Testis (tissue), 3 donors: Measurements from ENCODE around the gene ADRA2C. TPM values are rescaled to one million over a fixed set of nuclear protein-coding genes. Genes with fewer than 3 reads are reported as not detected.

Experiments used
- DNase-seq: peaks from one replicate; pipeline ENCODE4 v3.0.0-alpha.2; 2019
- H3K27ac ChIP-seq, 2 donors: fragments of 200-600 bp; sonication (generic); one replicate each; pipeline ENCODE4 v1.5.1; 2019
- H3K27me3 ChIP-seq: fragments of 200-600 bp; sonication (generic); one replicate; pipeline ENCODE4 v1.5.1; 2019
- H3K36me3 ChIP-seq: fragments of 200-600 bp; sonication (generic); one replicate; pipeline ENCODE4 v1.5.1; 2017; ENCODE audit warnings: low read depth; ENCODE audit errors: missing control alignments
- H3K4me1 ChIP-seq: fragments of 200-600 bp; sonication (generic); one replicate; pipeline ENCODE4 v1.5.1; 2019
- H3K4me3 ChIP-seq, 2 donors: fragments of 200-600 bp; sonication (generic); one replicate each; pipeline ENCODE4 v1.5.1; 2017 to 2019
- H3K9me3 ChIP-seq: fragments of 200-600 bp; sonication (generic); one replicate; pipeline ENCODE4 v1.5.1; 2017
- CTCF ChIP-seq, 3 experiments: fragments of 450-650 bp in 2 of 3; fragments of 200-600 bp in 1 of 3; sonication (generic) in 1 of 3; IDR thresholded peaks; one replicate each; pipeline ENCODE4 v1.5.1; 2016 to 2019; ENCODE audit warnings: antibody characterized with exemption in 3 of 3, mild to moderate bottlenecking in 2 of 3, moderate library complexity in 1 of 3
- POLR2A ChIP-seq: fragments of 450-650 bp; IDR thresholded peaks from one replicate; pipeline ENCODE4 v1.6.1; 2017; ENCODE audit warnings: antibody characterized with exemption, mild to moderate bottlenecking, moderate library complexity
- WGBS, 2 donors: methylation state at CpG; one replicate each; pipeline ENCODE4 v1.1.5; 2018; 5-methylcytosine and 5-hydroxymethylcytosine counted together
- intact Hi-C: fragments of 100-400 bp; cut with DNase I; formaldehyde crosslinking; loops from one replicate; pipeline ENCODE4 v1.15.1; 2023; ENCODE audit warnings: low total_unique reads
- polyA plus RNA-seq: library from polyadenylated mRNA; stranded (reverse); fragments of 350-450 nt; fragmentation: Illumina TruSeq; extraction: RNeasy Lipid Tissue Mini Kit (QIAGEN cat#74804); gene quantifications from one replicate; pipeline ENCODE4 v1.2.3, GENCODE V29; 2014; ENCODE audit warnings: low read depth, low replicate concordance; ENCODE audit not compliant: insufficient read depth
- total RNA-seq, 2 donors: library from RNA; depleted of rRNA; stranded (reverse); fragments of >200 nt; gene quantifications; one replicate each; pipeline ENCODE4 v1.2.3, GENCODE V29; 2016

The ADRA2C gene
- total and polyA plus RNA-seq, 3 donors from 2014 or later: 7.2 to 16.0 (median 9.3) TPM

- H3K27me3 ChIP-seq: no peaks in the 10 kb centered on the region
- 9% methylated on average over 54 of the region's 107 CpGs; no CpG with 5 or more reads in 1 of the 2 donors for WGBS, 2 donors
These were observed 792 bp downstream of the ADRA2C start for GRCh38 chr4:3766785-3767569.

GRCh38 chr4:3767570-3768288, 1.5 kb downstream of the ADRA2C start:
- 25 to 26% methylated on average over 19 to 32 of the region's 58 CpGs for WGBS, 2 donors
- Histone ChIP-seq H3K4me3 (peak overlapping the region; percentile 15 to 26), H3K27ac (no peak overlapping the region), H3K36me3 (no peaks in the 10 kb centered on the region), H3K27me3 (no peaks in the 10 kb centered on the region), H3K9me3 (no peaks in the 10 kb centered on the region), H3K4me1 (peaks cover 4% of the 10 kb centered on the region)
- DNase-seq: peak; percentile 27
- TF ChIP-seq POLR2A: no peak
- peak in 1 of 3 experiments; percentile 16 for TF ChIP-seq CTCF (IDR thresholded peaks at IDR 0.05)
- intact Hi-C loops: no loop called here

More at GRCh38 chr4:3766785-3767569, 792 bp downstream of the ADRA2C start:
- Histone ChIP-seq H3K4me3 (peak overlapping the region; percentile 20 to 29), H3K36me3 (no peaks in the 10 kb centered on the region), H3K9me3 (no peaks in the 10 kb centered on the region), H3K27ac (peak overlapping the region in 1 of 2 donors; percentile 41), H3K4me1 (peaks cover 4% of the 10 kb centered on the region)
- DNase-seq: peak; percentile 63
- intact Hi-C loops: no loop called here
- TF ChIP-seq CTCF (IDR thresholded peaks at IDR 0.05) (peak in 1 of 3 experiments; percentile 23), POLR2A (no peak)

GRCh38 chr4:3768842-3769641, 2.9 kb downstream of the ADRA2C start:
- Histone ChIP-seq H3K36me3 (no peaks in the 10 kb centered on the region), H3K27me3 (no peaks in the 10 kb centered on the region), H3K4me3 (no peak overlapping the region), H3K9me3 (no peaks in the 10 kb centered on the region), H3K4me1 (peaks cover 4% of the 10 kb centered on the region), H3K27ac (no peak overlapping the region)
- intact Hi-C loops: no loop called here
- no peak for TF ChIP-seq POLR2A
- DNase-seq: no peak
- WGBS, 2 donors: 72 to 74% methylated on average over 12 to 14 of the region's 14 CpGs

GRCh38 chr4:3769642-3770184, 3.5 kb downstream of the ADRA2C start:
- H3K9me3 ChIP-seq: no peaks in the 10 kb centered on the region
- H3K4me3 ChIP-seq: no peak overlapping the region
- no peak for TF ChIP-seq CTCF (IDR thresholded peaks at IDR 0.05)
- no peak for TF ChIP-seq POLR2A
- DNase-seq: no peak
- no peak overlapping the region for H3K27ac ChIP-seq
- 84 to 85% methylated on average over 6 to 9 of the region's 9 CpGs for WGBS, 2 donors
- H3K4me1 ChIP-seq: peaks cover 4% of the 10 kb centered on the region
- no peaks in the 10 kb centered on the region for H3K36me3 ChIP-seq
- intact Hi-C loops: no loop called here
- H3K27me3 ChIP-seq: no peaks in the 10 kb centered on the region
